LNCAP (cell line): ENCODE data around the gene MACROH2A1.

Experiments used
- TF ChIP-seq, protein P1 (sequence below): fragments of 450-650 bp; IDR thresholded peaks from 2 replicates; pipeline ENCODE4 v1.5.1; 2017; ENCODE audit warnings: mild to moderate bottlenecking

Gene MACROH2A1

DNA sequence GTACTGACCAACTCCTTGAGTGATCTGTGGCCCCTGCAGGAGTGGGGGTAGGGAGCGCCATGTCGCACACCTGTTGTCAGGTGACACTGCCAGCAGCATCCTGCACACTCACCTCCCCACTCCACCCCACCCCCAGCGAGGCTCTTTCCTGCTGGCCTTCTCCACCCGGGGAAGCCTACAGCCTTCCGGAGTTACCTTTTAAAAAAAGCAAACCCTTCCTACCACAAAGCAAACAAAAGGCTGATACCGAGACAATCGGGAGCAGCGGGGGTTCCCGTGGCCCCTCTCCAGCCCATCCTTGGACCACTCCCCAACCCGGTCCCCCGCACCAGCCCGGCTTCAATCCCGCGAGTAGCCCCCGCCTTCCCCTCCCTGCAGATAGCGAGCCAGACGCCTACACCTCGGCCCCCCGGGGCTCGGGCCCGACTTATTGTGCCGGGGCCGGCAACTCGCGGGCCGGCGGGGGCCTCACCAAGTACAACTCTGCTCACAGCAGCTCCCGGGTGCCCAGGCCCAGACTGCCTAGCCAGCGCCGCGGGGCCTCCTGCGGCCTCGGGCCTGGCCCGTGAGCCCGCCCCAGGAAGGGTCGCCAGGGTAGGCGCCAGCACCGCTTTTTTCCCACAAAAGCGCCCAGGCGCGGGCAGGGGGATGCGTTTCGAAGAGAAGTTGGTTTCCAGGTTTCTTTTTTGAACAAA, 724 bp downstream of the MACROH2A1 start:
- TF ChIP-seq, protein P1, sequence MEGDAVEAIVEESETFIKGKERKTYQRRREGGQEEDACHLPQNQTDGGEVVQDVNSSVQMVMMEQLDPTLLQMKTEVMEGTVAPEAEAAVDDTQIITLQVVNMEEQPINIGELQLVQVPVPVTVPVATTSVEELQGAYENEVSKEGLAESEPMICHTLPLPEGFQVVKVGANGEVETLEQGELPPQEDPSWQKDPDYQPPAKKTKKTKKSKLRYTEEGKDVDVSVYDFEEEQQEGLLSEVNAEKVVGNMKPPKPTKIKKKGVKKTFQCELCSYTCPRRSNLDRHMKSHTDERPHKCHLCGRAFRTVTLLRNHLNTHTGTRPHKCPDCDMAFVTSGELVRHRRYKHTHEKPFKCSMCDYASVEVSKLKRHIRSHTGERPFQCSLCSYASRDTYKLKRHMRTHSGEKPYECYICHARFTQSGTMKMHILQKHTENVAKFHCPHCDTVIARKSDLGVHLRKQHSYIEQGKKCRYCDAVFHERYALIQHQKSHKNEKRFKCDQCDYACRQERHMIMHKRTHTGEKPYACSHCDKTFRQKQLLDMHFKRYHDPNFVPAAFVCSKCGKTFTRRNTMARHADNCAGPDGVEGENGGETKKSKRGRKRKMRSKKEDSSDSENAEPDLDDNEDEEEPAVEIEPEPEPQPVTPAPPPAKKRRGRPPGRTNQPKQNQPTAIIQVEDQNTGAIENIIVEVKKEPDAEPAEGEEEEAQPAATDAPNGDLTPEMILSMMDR: no peak

GRCh38 chr5:135397084-135397483, 1.9 kb downstream of the MACROH2A1 start:
- TF ChIP-seq, protein P1: no peak

DNA sequence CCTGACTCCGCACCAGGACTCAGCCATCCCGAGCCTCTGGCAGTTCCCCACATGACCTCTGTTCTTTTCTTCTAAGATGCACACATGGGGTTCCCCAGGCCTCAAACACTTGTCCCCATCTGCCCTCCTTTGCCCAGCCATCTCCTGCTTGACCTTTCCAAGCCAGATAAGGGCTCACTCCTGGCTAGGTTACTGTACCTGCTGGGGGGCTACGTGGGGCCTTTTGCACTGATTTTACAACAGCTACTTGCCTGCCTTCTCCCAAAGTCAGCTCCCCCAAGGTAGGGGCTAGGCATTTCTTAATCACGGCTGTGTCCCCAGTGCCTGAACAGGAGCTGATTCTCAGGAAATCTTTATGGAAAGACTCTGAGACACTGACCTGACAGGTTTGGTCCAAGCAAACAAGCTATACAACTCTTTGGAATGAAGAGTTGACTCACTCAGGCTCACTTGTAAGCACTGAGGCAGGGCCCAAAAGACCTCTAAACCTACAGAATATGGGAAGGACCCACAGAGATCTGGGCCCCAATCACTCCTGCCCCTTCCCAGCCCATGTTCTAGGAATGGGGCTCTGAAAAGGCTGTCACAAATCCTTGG, 2.5 kb downstream of the MACROH2A1 start:
- TF ChIP-seq, protein P1: no peak

- TF ChIP-seq, protein P1: no peak
Observed at GRCh38 chr5:135395866-135396265, 3.2 kb downstream of the MACROH2A1 start.

GRCh38 chr5:135395451-135395850, 3.6 kb downstream of the MACROH2A1 start:
- TF ChIP-seq, protein P1: no peak

DNA sequence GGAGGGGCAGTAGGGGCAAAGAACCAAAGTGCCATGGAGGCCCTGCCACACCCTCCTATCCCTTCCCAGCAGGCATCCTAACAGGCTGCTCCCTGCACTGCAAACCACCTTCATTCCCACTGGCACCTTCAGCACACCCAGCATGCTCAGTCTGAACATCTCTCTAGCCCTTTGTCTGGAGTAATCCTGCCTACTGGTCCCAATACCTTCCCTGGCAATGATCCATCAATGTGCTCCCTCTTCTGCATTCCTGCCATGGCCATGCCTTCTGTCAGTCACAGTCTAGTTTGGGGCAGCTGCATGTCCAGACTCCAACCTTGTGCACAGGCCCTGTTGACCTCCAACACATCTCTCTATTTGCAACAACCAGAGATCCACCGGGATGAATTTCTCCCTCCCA, 4.9 kb downstream of the MACROH2A1 start:
- TF ChIP-seq, protein P1: no peak

DNA sequence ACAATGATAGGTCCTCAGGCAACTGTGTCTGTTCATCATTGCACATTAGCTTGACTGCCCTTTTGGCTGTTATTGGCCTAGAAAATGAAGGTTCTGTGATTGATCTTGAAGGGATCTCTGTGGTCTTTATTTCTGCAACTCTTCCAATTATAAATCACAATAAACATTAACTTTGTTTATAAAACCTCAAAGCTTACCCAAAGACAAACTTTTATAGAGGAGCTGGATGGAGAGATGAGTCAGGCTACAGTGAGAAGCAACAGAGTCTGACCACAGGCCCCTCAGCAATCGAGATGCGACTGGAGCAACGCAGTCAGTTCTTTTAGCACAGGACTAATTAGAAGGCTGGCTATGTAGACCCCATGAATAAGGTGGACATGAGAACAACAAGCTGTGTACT, 5.3 kb downstream of the MACROH2A1 start:
- TF ChIP-seq, protein P1: no peak
